NCI-H82 treated with DMSO at 0.1 percent for 48 hours (cell line): ENCODE results near the gene CLIC1.

Experiments
- DNase-seq: peaks from one replicate; lab custom pipeline; 2025; ENCODE audit not compliant: unreplicated experiment; lab: John Stamatoyannopoulos, UW

CLIC1 gene

GRCh38 chr6:31736021-31736767, at the start of gene CLIC1:
Gene CLIC1, minus strand, starts transcription at chr6:31736530. Its CDS starts 230 bp downstream, at chr6:31736300.
- DNase-seq, result peak; percentile 52

- no peak for DNase-seq
These were observed 49.1 kb upstream of the CLIC1 start for GRCh38 chr6:31785475-31785874.

- no peak for DNase-seq
These were observed 48.0 kb upstream of the CLIC1 start for GRCh38 chr6:31784098-31784925.

GRCh38 chr6:31782126-31782855, 46.0 kb upstream of the CLIC1 start:
- no peak for DNase-seq

GRCh38 chr6:31781244-31782125, 45.2 kb upstream of the CLIC1 start:
- DNase-seq, result no peak

- no peak for DNase-seq
These were observed 44.3 kb upstream of the CLIC1 start for GRCh38 chr6:31780507-31781243.

GRCh38 chr6:31779908-31780307, 43.6 kb upstream of the CLIC1 start:
- no peak for DNase-seq

GRCh38 chr6:31778999-31779885, 42.9 kb upstream of the CLIC1 start:
- DNase-seq, result no peak

- DNase-seq, result no peak
These were observed 41.9 kb upstream of the CLIC1 start for GRCh38 chr6:31778193-31778592.

GRCh38 chr6:31777667-31778050, 41.3 kb upstream of the CLIC1 start:
- DNase-seq, result no peak

- peak; percentile 17 for DNase-seq
These were observed 40.8 kb upstream of the CLIC1 start, which contains the start of gene VWA7 for GRCh38 chr6:31776989-31777666. Gene VWA7, minus strand, starts transcription at chr6:31777328. Its CDS starts 549 bp downstream, at chr6:31776779.

GRCh38 chr6:31776485-31776988, 40.2 kb upstream of the CLIC1 start:
- no peak for DNase-seq

GRCh38 chr6:31775633-31776484, 39.5 kb upstream of the CLIC1 start:
- DNase-seq, result no peak

GRCh38 chr6:31775184-31775583, 38.9 kb upstream of the CLIC1 start:
- DNase-seq, result no peak

GRCh38 chr6:31771992-31772358, 35.6 kb upstream of the CLIC1 start:
- DNase-seq, result no peak

- no peak for DNase-seq
These were observed 34.5 kb upstream of the CLIC1 start for GRCh38 chr6:31770860-31771259.

GRCh38 chr6:31769684-31770371, 33.5 kb upstream of the CLIC1 start:
- DNase-seq, result peak; percentile 78
